Natural killer cell (primary cell): ENCODE measurements around the gene LRRC8C. TPM values are rescaled to one million over a fixed set of nuclear protein-coding genes. Genes with fewer than 3 reads are reported as not detected.

Experiments used
- ATAC-seq, 3 donors: fragments of 150-1000 bp in 2 of 3; fragments of 200-7000 bp in 1 of 3; cut with Tn5 transposase; 1 replicate in 1 of 3; 2 replicates in 2 of 3; pipeline ENCODE4 v1.10.0; 2021; ENCODE audit warnings: mild to moderate bottlenecking in 2 of 3, moderate library complexity in 2 of 3
- DNase-seq, 2 donors: peaks; one replicate each; pipeline versions ENCODE4 v3.0.0 to v3.0.0-alpha.2; 2013 to 2021; ENCODE audit warnings: mixed read lengths in 1 of 2
- H3K27ac ChIP-seq: one replicate; pipeline ENCODE4 v1.5.1; 2013; ENCODE audit warnings: mild to moderate bottlenecking, low read length
- H3K27me3 ChIP-seq: one replicate; pipeline ENCODE4 v1.6.1; 2013; ENCODE audit warnings: low read length; ENCODE audit not compliant: control insufficient read depth, insufficient read depth
- H3K36me3 ChIP-seq: one replicate; pipeline ENCODE4 v1.6.1; 2013; ENCODE audit warnings: low read length; ENCODE audit not compliant: control insufficient read depth, insufficient read depth
- H3K4me1 ChIP-seq: one replicate; pipeline ENCODE4 v1.6.1; 2013; ENCODE audit warnings: low read length; ENCODE audit not compliant: control insufficient read depth, insufficient read depth
- H3K4me3 ChIP-seq: one replicate; pipeline ENCODE4 v1.5.1; 2013; ENCODE audit warnings: low read length
- H3K9me3 ChIP-seq: one replicate; pipeline ENCODE4 v1.6.1; 2013; ENCODE audit warnings: low read length; ENCODE audit not compliant: control insufficient read depth, insufficient read depth
- H3K27ac Mint-ChIP-seq, 2 donors: one replicate each; pipeline ENCODE4 v1.8.0; 2022; ENCODE audit warnings: mild to moderate bottlenecking in 2 of 2, mixed read lengths in 2 of 2, moderate library complexity in 1 of 2
- H3K27me3 Mint-ChIP-seq, 2 donors: one replicate each; pipeline ENCODE4 v1.8.0; 2022; ENCODE audit warnings: low read depth in 2 of 2, mixed read lengths in 2 of 2
- H3K36me3 Mint-ChIP-seq: one replicate; pipeline ENCODE4 v1.8.0; 2022; ENCODE audit warnings: mixed read lengths
- H3K4me1 Mint-ChIP-seq, 2 donors: one replicate each; pipeline ENCODE4 v1.8.0; 2022; ENCODE audit warnings: mixed read lengths in 2 of 2
- H3K4me3 Mint-ChIP-seq: one replicate; pipeline ENCODE4 v1.8.0; 2022; ENCODE audit warnings: mild to moderate bottlenecking, moderate library complexity, mixed read lengths
- H3K9me3 Mint-ChIP-seq, 2 donors: one replicate each; pipeline ENCODE4 v1.8.0; 2022; ENCODE audit warnings: mixed read lengths in 2 of 2
- WGBS: methylation state at CpG from one replicate; pipeline ENCODE4 v1.1.7; 2013; ENCODE audit warnings: missing lambda C conversion rate; ENCODE audit not compliant: insufficient coverage; 5-methylcytosine and 5-hydroxymethylcytosine counted together
- intact Hi-C: fragments of 100-400 bp; cut with micrococcal nuclease; formaldehyde crosslinking; loops from one replicate; pipeline ENCODE4 v1.14.2; 2022
- total RNA-seq, 4 donors: library from RNA; stranded (reverse); fragments of 120-200 nt in 1 of 4; gene quantifications; one replicate each; pipeline versions ENCODE4 v1.2.3 to v1.2.4, GENCODE V29; 2013 to 2022
- TF ChIP-seq, protein P1 (sequence below): fragments of 200-600 bp; IDR thresholded peaks from one replicate; pipeline ENCODE4 v1.8.0; 2022; ENCODE audit warnings: antibody characterized with exemption

The LRRC8C gene
- total RNA-seq, 3 donors from 2014 or later (not counting 1 experiment from before 2014, with no cell fraction given), result 7.6 to 19.1 (median 15.1) TPM

DNA sequence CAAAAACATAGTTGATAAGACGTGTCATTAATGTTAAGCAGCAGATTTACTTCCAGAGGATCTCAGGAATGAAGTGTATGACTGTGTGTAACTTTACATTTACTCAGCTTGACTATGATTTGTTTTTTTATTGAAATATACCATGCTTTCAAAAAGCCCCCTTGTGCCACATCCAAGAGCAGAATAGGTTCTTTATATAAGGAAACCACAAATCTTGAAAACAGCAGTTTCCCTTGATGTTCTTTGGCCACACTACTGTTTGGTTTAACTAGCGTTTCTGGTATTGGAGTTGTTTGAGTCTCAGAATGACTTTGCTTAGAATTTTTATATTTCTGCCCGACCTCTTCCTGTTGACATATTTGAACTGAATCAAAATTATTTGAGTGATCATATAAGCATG is 25.0 kb downstream of the LRRC8C start:
- Mint-ChIP-seq H3K9me3 (no peaks in the 10 kb centered on the region), H3K27me3 (no peaks in the 10 kb centered on the region), H3K4me3 (peak overlapping the region; percentile 38), H3K27ac (peak overlapping the region; percentile 49 to 78), H3K36me3 (no peaks in the 10 kb centered on the region), H3K4me1 (peaks cover 67 to 69% of the 10 kb centered on the region in 2 donors)
- Histone ChIP-seq H3K9me3 (no peaks in the 10 kb centered on the region), H3K27ac (peak overlapping the region; percentile 35), H3K4me1 (peaks cover 14% of the 10 kb centered on the region), H3K27me3 (no peaks in the 10 kb centered on the region), H3K36me3 (no peaks in the 10 kb centered on the region), H3K4me3 (no peak overlapping the region)
- peak in 1 of 2 donors; percentile 83 for DNase-seq
- 0% methylated on average over 2 of the region's 3 CpGs for WGBS
- TF ChIP-seq, protein P1, sequence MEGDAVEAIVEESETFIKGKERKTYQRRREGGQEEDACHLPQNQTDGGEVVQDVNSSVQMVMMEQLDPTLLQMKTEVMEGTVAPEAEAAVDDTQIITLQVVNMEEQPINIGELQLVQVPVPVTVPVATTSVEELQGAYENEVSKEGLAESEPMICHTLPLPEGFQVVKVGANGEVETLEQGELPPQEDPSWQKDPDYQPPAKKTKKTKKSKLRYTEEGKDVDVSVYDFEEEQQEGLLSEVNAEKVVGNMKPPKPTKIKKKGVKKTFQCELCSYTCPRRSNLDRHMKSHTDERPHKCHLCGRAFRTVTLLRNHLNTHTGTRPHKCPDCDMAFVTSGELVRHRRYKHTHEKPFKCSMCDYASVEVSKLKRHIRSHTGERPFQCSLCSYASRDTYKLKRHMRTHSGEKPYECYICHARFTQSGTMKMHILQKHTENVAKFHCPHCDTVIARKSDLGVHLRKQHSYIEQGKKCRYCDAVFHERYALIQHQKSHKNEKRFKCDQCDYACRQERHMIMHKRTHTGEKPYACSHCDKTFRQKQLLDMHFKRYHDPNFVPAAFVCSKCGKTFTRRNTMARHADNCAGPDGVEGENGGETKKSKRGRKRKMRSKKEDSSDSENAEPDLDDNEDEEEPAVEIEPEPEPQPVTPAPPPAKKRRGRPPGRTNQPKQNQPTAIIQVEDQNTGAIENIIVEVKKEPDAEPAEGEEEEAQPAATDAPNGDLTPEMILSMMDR, result no peak
- intact Hi-C loops, result no loop called here
- ATAC-seq, result peak; percentile 59 to 76 (median 68)

DNA sequence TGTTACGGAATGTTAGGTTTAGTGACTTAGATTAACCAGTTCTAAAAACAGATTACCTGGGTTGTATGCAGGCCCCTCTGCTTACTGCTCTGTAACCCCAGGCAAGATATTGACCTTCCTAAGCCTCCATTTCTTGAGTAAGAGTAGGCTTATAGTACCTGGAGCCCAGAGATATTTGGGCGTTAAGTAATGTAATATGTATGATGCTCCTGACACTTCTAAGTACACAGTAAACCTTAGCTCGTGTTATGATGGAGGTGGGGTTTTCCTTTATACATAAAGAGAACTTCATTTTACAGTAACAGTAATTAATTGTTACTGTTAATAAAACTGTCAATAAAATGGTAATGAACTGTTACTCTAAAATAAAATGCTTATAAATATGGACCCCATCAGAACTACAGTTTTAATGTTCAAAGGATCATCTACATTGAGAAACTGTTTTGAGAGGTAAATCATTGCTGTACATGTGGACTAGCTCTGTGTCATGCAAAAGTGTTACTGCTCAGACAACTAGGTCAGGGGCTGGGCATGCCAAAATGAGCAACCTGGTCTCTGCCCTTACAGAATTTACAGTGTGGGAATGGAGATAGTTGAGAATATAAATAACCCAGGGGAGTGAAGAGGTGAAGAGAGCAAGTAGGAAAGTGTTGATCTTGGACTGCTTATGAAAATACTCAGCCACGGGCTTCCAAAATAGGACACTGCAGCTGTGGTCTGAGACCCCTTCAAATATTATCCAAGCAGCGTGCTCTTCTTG is 26.6 kb downstream of the LRRC8C start:
- peak in 1 of 2 donors; percentile 58 for DNase-seq
- Histone ChIP-seq H3K4me3 (no peak overlapping the region), H3K27me3 (no peaks in the 10 kb centered on the region), H3K9me3 (no peaks in the 10 kb centered on the region), H3K36me3 (no peaks in the 10 kb centered on the region), H3K4me1 (peaks cover 14% of the 10 kb centered on the region), H3K27ac (peak overlapping the region; percentile 9)
- Mint-ChIP-seq H3K27ac (peak overlapping the region; percentile 19 to 49), H3K4me3 (peak overlapping the region; percentile 21), H3K9me3 (no peaks in the 10 kb centered on the region), H3K36me3 (no peaks in the 10 kb centered on the region), H3K4me1 (peaks cover 69 to 72% of the 10 kb centered on the region in 2 donors), H3K27me3 (no peaks in the 10 kb centered on the region)
- TF ChIP-seq, protein P1, result no peak
- 66% methylated on average over 3 of the region's 5 CpGs for WGBS
- intact Hi-C loops, result no loop called here
- peak; percentile 65 to 78 (median 72) for ATAC-seq

DNA sequence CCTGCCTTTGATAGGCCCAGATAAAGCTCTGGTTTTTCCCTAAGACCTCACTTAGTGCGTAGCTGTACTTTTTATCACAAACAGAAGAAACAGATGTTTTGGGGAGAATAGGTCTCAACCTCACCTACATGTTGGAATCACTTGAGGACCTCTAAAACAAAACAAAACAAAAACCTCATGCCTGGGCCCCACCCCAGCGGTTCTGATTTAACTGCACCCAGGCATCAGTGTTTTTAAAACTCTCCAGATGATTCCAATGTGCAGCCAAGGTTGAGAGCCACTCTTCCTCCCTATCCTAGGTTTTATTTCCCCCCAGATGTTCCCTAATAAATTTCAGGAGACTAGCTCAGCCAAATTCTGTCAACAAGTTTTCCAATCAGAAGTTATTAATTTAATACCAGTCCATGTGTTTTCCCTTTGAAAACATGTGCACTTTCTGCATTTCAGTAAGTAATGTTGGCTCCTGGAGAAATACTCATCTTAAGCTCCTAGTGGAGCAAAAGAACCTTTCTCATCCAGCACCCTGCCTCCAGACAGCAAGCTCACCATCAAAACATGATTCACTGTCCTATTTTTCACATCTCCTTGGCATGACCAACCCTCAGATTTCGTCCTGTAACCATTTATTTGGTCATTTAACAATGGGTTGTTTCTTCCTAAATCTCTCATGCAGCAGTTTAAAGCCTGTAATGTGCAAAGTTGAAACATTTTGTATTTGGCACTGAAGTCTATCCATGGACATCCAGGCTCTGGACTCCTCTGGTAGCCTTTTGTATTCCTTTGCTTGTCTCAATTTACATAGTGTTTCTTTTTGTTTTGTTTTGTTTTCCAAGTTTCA is 27.5 kb downstream of the LRRC8C start:
- no peaks in the 10 kb centered on the region for H3K36me3 ChIP-seq
- no peak for ATAC-seq
- peak overlapping the region; percentile 19 to 49 for H3K27ac Mint-ChIP-seq
- no peak overlapping the region for H3K4me3 ChIP-seq
- no peaks in the 10 kb centered on the region for H3K27me3 ChIP-seq
- H3K4me1 ChIP-seq, result peaks cover 14% of the 10 kb centered on the region
- H3K4me1 Mint-ChIP-seq, result peaks cover 67 to 71% of the 10 kb centered on the region in 2 donors
- H3K36me3 Mint-ChIP-seq, result no peaks in the 10 kb centered on the region
- H3K9me3 Mint-ChIP-seq, result no peaks in the 10 kb centered on the region
- peak overlapping the region; percentile 29 for H3K4me3 Mint-ChIP-seq
- no peak overlapping the region for H3K27ac ChIP-seq
- WGBS, result 77% methylated on average over 2 of the region's 3 CpGs
- H3K9me3 ChIP-seq, result no peaks in the 10 kb centered on the region
- no peaks in the 10 kb centered on the region for H3K27me3 Mint-ChIP-seq
- peak in 1 of 2 donors; percentile 56 for DNase-seq
- intact Hi-C loops, result no loop called here
- TF ChIP-seq, protein P1, result no peak
